CD4-positive, alpha-beta T cell treated with Interleukin-2 at 100 ng/mL for 4 hours (primary cell): ENCODE results near the gene CPSF3.

Experiments
- DNase-seq: peaks from one replicate; pipeline ENCODE4 v3.0.0-alpha.2; 2020; ENCODE audit warnings: low spot score

Gene CPSF3

GRCh38 chr2:9423100-9423921 lies at the start of gene CPSF3, which contains the start of gene ITGB1BP1:
CPSF3 (plus strand) TSS chr2:9423654; CDS start chr2:9423774, 120 bp downstream.
ITGB1BP1 (minus strand) TSS chr2:9423528; CDS start chr2:9418697, 4,831 bp downstream.
- peak; percentile 98 for DNase-seq

GRCh38 chr2:9374071-9374730 lies 49.3 kb upstream of the CPSF3 start:
- DNase-seq = no peak

- no peak for DNase-seq
These were observed 47.5 kb upstream of the CPSF3 start for GRCh38 chr2:9375857-9376428.

GRCh38 chr2:9377461-9378097 lies 45.9 kb upstream of the CPSF3 start:
- DNase-seq = no peak

- no peak for DNase-seq
These were observed 44.7 kb upstream of the CPSF3 start for GRCh38 chr2:9378433-9379390.

DNA sequence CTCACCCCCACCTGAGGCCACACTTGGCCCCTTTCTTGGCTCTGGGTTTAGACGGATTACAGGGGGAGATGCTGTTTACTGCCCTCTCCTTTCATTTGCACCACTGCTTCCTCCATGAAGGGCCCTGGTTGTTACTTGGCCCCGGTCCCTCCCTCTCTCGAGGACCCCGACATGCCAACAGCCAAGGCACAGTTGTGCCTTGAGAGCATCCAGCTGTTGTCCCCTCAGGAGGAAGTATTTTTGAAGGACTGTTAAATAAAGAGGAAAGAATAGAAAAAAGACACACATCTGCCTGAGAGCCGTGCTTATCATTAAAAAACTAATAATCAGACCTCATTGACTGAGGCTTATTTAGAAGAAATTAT lies 44.1 kb upstream of the CPSF3 start:
- no peak for DNase-seq

GRCh38 chr2:9380702-9381628 lies 42.5 kb upstream of the CPSF3 start:
- DNase-seq = no peak

DNA sequence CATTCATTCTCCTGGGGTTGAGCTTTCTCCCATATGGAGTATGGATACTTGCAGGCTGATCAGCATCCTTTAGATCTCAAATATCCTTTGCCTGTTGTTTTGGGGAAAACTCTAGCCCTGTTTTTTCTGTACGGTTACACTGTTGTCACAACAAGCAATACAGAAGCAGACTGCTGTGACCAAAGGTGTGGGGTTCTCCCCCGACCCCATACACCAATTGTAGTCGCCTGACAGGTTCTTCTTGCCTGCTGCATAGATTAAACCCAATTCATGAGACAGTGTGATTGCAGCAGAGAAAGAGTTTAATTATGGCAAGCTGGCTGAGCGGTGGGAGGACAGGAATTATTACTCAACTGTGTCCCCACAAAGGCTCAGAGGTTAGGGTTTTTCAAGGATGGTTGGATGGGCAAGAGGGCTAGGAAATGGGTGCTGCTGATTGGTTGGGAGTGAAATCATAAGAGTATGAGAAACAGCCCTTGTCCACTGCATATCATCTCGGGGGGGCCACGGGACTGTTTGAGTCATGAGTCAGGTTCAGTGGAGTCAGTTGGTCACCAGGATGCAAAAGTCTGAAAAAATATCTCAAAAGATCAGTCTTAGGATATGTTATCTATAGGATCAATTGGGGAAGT lies 40.7 kb upstream of the CPSF3 start:
- DNase-seq = no peak

GRCh38 chr2:9384521-9384920 lies 38.9 kb upstream of the CPSF3 start:
- DNase-seq = no peak

DNA sequence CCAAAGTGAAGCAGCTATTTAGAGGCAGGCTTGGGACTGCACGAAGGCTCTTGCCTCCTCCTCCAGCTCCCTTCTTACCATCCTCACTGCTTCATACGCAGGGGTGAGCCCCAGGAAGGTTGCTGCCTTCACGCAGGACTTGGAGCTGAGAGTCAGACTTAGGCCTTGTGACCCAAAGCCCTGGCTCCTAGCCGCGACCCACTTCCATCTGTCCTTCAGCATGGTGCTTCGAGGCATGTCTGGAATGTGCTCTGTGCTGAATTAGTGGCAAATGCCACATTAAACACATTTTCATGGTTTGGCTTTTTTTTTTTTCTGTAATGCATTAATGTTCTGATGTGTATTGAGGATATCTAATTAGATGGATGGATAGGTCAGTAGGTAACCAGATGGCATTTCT lies 37.6 kb upstream of the CPSF3 start:
- DNase-seq = no peak

DNA sequence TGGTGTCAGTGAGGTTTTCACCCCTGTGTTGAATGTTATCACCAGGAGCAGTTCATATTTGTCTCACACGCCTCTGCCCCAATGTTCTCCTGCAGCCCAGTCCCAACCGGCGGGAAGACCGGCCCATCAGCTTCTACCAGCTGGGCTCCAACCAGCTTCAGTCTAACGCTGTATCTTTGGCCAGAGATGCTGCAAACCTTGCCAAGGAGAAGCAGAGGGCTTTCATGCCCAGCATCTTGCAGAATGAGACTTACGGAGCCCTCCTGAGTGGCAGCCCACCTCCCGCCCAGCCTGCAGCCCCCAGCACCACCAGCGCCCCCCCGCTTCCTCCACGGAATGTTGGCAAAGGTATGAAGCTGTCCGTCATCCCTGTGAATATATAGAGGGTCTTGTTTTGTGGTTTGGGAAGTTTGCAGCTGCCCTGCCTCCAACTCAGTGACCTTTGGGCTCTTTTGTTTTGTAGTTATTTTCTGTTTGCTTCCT lies 35.2 kb upstream of the CPSF3 start:
- no peak for DNase-seq

DNA sequence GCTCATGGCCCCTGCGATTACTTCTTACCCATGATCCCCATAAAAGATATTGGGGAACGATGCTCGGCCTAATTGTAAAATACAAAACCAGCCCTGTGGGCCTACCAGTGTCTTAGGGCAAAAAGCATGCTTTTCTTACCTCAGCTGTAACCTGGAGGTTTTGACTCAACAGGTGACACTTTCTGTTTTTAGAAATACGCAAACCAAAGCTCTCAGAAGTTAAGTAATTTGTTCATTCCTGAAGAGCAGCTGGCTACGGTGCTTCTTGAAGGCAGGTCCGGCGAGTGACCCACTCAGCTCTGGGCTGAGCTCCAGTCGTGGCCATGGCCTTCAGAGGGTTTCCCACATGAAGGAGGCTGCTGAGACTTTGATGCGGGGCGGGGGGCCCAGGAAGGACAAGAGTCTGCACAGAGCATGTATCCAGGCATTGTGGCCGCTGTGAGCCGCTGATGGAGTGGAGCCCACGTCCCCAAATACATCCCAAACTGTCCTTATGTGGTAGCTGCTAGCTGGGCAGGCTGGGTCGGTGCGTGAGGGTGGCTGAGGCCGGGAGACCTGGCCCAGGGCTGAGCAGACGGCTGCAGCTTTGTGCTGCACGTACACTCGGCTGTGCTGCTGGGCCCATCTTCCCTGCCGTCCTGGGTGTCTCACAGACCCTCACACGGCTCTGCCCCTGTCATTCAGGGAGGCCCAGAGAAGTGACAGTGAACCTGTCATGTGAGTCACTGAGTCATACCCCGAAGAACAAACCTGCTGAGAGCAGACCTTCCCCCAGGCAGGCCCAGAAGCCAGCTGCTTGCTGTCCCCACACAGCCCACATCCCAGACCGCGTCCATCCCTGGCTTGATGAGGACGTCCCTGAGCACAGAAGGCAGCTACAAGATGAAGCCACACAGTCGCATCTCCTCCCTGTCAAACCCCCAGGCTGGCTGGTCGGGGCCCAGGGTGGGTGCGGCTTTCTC lies 34.2 kb upstream of the CPSF3 start:
- DNase-seq = no peak

GRCh38 chr2:9390151-9390850 lies 33.2 kb upstream of the CPSF3 start:
- DNase-seq = no peak

DNA sequence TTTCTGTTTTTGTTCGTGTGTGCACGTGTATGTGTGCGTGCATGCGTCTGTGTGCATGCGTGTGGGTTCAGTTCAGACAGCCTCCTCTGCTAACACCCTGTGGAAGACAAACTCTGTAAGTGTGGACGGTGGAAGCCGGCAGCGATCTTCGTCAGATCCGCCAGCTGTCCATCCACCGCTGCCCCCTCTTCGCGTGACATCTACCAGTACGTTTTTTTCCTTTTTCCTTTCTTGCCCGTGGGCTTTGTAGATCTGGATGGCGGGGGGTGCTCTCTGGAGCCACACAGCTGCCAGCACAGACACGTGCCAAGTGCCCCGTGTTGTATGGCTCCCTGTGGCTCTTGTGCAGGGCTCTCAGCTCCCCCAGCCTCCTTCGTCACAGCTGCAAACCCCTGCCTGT lies 32.5 kb upstream of the CPSF3 start:
- DNase-seq = no peak

- DNase-seq = no peak
These were observed 31.3 kb upstream of the CPSF3 start for GRCh38 chr2:9391961-9392720.

GRCh38 chr2:9392898-9393765 lies 30.3 kb upstream of the CPSF3 start:
- DNase-seq = no peak
